Neural progenitor cell (in vitro differentiated cells): Measurements from ENCODE around the gene CKB. TPM values are rescaled to one million over a fixed set of nuclear protein-coding genes. Genes with fewer than 3 reads are reported as not detected.

Experiments
- DNase-seq: peaks from one replicate; pipeline ENCODE4 v3.0.0-alpha.2; 2016; ENCODE audit warnings: low spot score
- H2AFZ ChIP-seq: fragments of 200-600 bp; sonication (generic); replicated peaks from 2 replicates; pipeline ENCODE4 v1.6.1; 2016; ENCODE audit warnings: antibody characterized with exemption
- H3F3A ChIP-seq: fragments of 200-600 bp; sonication (generic); 2 replicates; pipeline ENCODE4 v1.6.1; 2016; ENCODE audit warnings: antibody characterized with exemption, low read depth
- H3K27ac ChIP-seq: fragments of 200-600 bp; sonication (generic); 2 replicates; pipeline ENCODE4 v1.5.1; 2016; ENCODE audit warnings: mild to moderate bottlenecking
- H3K27me3 ChIP-seq: fragments of 200-600 bp; sonication (generic); 2 replicates; pipeline ENCODE4 v1.6.1; 2016; ENCODE audit warnings: mild to moderate bottlenecking, moderate library complexity
- H3K36me3 ChIP-seq: fragments of 200-600 bp; sonication (generic); 2 replicates; pipeline ENCODE4 v1.5.1; 2016
- H3K4me1 ChIP-seq: fragments of 200-600 bp; sonication (generic); 2 replicates; pipeline ENCODE4 v1.6.1; 2016; ENCODE audit warnings: mixed run types
- H3K4me2 ChIP-seq: fragments of 200-600 bp; sonication (generic); 2 replicates; pipeline ENCODE4 v1.6.1; 2016
- H3K4me3 ChIP-seq: fragments of 200-600 bp; sonication (generic); 2 replicates; pipeline ENCODE4 v1.5.1; 2016
- H3K79me2 ChIP-seq: fragments of 200-600 bp; sonication (generic); 2 replicates; pipeline ENCODE4 v1.6.1; 2016; ENCODE audit warnings: low read depth
- H3K9ac ChIP-seq: fragments of 200-600 bp; sonication (generic); 2 replicates; pipeline ENCODE4 v1.6.1; 2016
- H3K9me3 ChIP-seq: fragments of 200-600 bp; sonication (generic); 2 replicates; pipeline ENCODE4 v1.5.1; 2016; ENCODE audit warnings: low read depth
- H4K20me1 ChIP-seq: fragments of 200-600 bp; sonication (generic); 2 replicates; pipeline ENCODE4 v1.6.1; 2016; ENCODE audit warnings: low read depth
- H3K27ac Mint-ChIP-seq: 3 replicates; pipeline ENCODE4 v1.8.0; 2021; ENCODE audit warnings: mixed read lengths
- H3K27me3 Mint-ChIP-seq: 2 replicates; pipeline ENCODE4 v1.8.0; 2022; ENCODE audit warnings: low read depth, mild to moderate bottlenecking, inconsistent platforms, moderate library complexity, mixed read lengths; ENCODE audit not compliant: insufficient read depth
- H3K36me3 Mint-ChIP-seq: 3 replicates; pipeline ENCODE4 v1.8.0; 2021; ENCODE audit warnings: mixed read lengths
- H3K4me1 Mint-ChIP-seq: 3 replicates; pipeline ENCODE4 v1.8.0; 2021; ENCODE audit warnings: mixed read lengths
- H3K4me3 Mint-ChIP-seq: 3 replicates; pipeline ENCODE4 v1.8.0; 2021; ENCODE audit warnings: mild to moderate bottlenecking, moderate library complexity, mixed read lengths
- H3K9me3 Mint-ChIP-seq: 3 replicates; pipeline ENCODE4 v1.8.0; 2020; ENCODE audit warnings: mixed read lengths
- EZH2 ChIP-seq: fragments of 200-600 bp; sonication (generic); IDR thresholded peaks from 2 replicates; pipeline ENCODE4 v1.6.1; 2017; ENCODE audit warnings: antibody characterized with exemption, mild to moderate bottlenecking, moderate library complexity
- EZH2phosphoT487 ChIP-seq: fragments of 200-600 bp; sonication (generic); IDR thresholded peaks from 2 replicates; pipeline ENCODE4 v1.6.1; 2017; ENCODE audit warnings: antibody characterized with exemption
- total RNA-seq: library from RNA; depleted of rRNA; stranded (reverse); fragments of >200 nt; gene quantifications from 2 replicates; pipeline ENCODE4 v1.2.3, GENCODE V29; 2015; ENCODE audit warnings: low replicate concordance
- TF ChIP-seq, protein P1 (sequence below): fragments of 200-600 bp; sonication (generic); IDR thresholded peaks from 2 replicates; pipeline ENCODE4 v1.5.1; 2017; ENCODE audit warnings: antibody characterized with exemption, mild to moderate bottlenecking

The CKB gene
- total RNA-seq, 1 donor from 2014 or later, result 54.2 TPM

DNA sequence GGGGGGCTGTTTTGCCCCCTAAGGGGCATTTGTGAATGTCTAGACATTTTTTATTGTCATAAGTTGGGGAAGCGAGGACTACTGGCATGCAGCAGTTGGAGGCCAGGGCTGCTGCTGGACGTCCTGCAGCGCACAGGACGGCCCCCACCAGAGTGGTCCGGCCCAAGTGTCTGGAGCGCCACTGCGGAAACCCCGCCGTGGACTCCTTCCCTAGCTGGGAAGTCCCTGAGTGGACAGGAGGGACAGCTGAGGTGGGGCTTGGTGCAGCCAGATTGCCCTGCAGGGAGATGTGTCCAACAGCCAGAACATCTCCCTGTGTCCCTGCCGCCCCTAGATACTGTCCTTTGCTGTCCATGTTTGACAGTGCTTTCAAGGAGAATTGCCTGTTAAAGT lies 5.5 kb downstream of the CKB start:
- Histone ChIP-seq H3K9ac (no peak overlapping the region), H4K20me1 (peaks cover 41% of the 10 kb centered on the region), H3K4me3 (no peak overlapping the region), H3K27ac (no peak overlapping the region), H3K4me1 (peaks cover 35% of the 10 kb centered on the region), H3K27me3 (peaks cover 10% of the 10 kb centered on the region), H2AFZ (no peak overlapping the region), H3K9me3 (no peaks in the 10 kb centered on the region), H3K4me2 (no peak overlapping the region), H3K36me3 (no peaks in the 10 kb centered on the region), H3F3A (peaks cover 46% of the 10 kb centered on the region), H3K79me2 (peaks cover 8% of the 10 kb centered on the region)
- peaks cover 4% of the 10 kb centered on the region for H3K27me3 Mint-ChIP-seq
- H3K4me1 Mint-ChIP-seq, result peaks cover 33% of the 10 kb centered on the region
- no peak for DNase-seq
- TF ChIP-seq EZH2 (no peak), EZH2phosphoT487 (no peak)
- H3K27ac Mint-ChIP-seq, result peak overlapping the region; percentile 86
- H3K36me3 Mint-ChIP-seq, result peaks cover 10% of the 10 kb centered on the region
- no peak overlapping the region for H3K4me3 Mint-ChIP-seq
- no peaks in the 10 kb centered on the region for H3K9me3 Mint-ChIP-seq

DNA sequence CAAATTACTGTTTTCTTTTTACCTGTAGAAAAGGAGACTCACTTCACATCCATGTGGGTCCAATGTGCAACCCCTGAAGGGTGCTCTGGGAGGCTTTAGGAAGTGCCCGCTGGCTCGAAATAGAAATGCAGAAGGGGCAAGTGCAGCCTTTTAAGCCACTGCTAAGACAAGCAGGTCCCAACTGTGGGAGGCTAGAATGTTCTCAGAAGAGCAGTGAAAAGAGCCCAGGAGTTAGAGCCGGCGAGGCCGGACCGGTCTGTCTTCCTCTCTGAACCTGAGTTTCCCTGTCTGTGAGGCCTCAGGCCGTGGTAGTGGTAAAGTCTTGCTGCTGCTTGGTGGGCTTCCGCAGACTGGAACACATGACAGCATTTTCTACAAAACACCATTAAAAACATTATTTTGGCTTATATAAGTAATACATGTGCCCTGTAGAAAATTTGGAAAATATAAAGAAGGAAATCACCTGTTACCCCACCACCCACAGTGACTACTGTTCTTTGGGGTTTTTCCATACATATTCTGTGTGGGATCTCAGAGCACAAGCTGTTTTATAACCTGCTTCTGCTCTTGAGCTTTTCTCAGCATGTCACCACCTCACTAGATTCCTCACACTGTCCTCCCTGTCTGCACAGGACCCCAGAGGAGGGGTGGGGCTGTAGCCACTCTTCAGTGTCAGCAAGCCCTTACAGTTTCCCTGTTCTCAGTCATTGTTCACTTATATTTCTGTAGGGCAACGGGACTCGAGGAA lies 6.0 kb downstream of the CKB start:
- Histone ChIP-seq H3K4me2 (no peak overlapping the region), H3K9ac (no peak overlapping the region)
- DNase-seq, result no peak

DNA sequence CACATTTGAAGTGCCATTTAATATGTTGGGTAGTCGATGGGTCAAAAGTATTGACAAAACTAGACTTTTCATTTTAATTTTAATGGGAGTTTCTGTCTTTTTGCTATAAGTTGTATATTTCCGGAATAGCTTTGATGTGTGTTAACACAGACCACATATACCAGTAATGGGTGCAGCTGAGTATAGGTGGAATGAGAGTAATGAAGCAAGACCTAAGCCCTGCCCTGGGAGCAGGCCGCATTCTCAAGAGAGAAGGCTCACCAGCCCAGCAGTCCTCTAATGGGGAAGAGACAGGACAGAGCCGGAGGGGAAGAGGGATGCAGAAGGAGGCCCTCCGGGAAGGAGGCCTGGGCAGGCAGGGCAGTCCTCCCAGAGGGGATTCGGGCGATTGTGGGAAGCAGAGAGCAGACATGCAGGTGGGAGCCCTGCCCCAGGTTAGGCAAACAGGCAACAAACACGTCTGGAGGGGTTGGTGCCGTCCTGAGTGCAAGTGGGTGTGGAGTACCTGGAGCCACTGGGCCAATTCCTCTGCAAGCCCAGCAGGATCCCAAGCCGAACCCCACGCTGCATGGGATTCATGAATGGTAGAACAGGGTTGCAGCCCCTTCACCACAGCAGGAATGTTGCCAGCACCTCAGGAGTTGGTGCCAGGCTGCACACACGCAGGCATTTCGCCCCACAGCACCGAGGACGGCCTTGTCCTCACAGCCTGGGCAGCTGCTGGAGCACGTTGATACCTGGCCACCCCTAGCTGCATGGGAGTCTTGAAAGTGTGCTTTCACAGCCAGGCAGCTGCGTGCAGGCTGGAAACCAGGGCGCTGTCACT lies 7.8 kb downstream of the CKB start:
- Histone ChIP-seq H3K27ac (no peak overlapping the region), H3K4me1 (peaks cover 27% of the 10 kb centered on the region), H4K20me1 (peaks cover 17% of the 10 kb centered on the region), H3K4me3 (no peak overlapping the region), H3K4me2 (no peak overlapping the region), H3K9ac (no peak overlapping the region), H2AFZ (no peak overlapping the region), H3K27me3 (no peaks in the 10 kb centered on the region), H3K79me2 (no peaks in the 10 kb centered on the region), H3F3A (peaks cover 22% of the 10 kb centered on the region), H3K9me3 (no peaks in the 10 kb centered on the region), H3K36me3 (no peaks in the 10 kb centered on the region)
- H3K4me3 Mint-ChIP-seq, result no peak overlapping the region
- H3K36me3 Mint-ChIP-seq, result peaks cover 18% of the 10 kb centered on the region
- DNase-seq, result no peak
- no peaks in the 10 kb centered on the region for H3K9me3 Mint-ChIP-seq
- peak overlapping the region; percentile 91 for H3K27ac Mint-ChIP-seq
- peaks cover 3% of the 10 kb centered on the region for H3K27me3 Mint-ChIP-seq
- peaks cover 33% of the 10 kb centered on the region for H3K4me1 Mint-ChIP-seq
- TF ChIP-seq EZH2phosphoT487, result no peak
- TF ChIP-seq EZH2, result no peak
- TF ChIP-seq, protein P1, sequence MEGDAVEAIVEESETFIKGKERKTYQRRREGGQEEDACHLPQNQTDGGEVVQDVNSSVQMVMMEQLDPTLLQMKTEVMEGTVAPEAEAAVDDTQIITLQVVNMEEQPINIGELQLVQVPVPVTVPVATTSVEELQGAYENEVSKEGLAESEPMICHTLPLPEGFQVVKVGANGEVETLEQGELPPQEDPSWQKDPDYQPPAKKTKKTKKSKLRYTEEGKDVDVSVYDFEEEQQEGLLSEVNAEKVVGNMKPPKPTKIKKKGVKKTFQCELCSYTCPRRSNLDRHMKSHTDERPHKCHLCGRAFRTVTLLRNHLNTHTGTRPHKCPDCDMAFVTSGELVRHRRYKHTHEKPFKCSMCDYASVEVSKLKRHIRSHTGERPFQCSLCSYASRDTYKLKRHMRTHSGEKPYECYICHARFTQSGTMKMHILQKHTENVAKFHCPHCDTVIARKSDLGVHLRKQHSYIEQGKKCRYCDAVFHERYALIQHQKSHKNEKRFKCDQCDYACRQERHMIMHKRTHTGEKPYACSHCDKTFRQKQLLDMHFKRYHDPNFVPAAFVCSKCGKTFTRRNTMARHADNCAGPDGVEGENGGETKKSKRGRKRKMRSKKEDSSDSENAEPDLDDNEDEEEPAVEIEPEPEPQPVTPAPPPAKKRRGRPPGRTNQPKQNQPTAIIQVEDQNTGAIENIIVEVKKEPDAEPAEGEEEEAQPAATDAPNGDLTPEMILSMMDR, result no peak

More for the DNA sequence above, 6.0 kb downstream of the CKB start:
- peaks cover 40% of the 10 kb centered on the region for H3F3A ChIP-seq
- H3K36me3 ChIP-seq, result no peaks in the 10 kb centered on the region
- peaks cover 10% of the 10 kb centered on the region for H3K36me3 Mint-ChIP-seq
- no peak overlapping the region for H3K27ac Mint-ChIP-seq
- peaks cover 2% of the 10 kb centered on the region for H3K79me2 ChIP-seq
- peaks cover 4% of the 10 kb centered on the region for H3K27me3 Mint-ChIP-seq
- no peaks in the 10 kb centered on the region for H3K9me3 Mint-ChIP-seq
- peaks cover 4% of the 10 kb centered on the region for H3K27me3 ChIP-seq
- H3K4me1 ChIP-seq, result peaks cover 35% of the 10 kb centered on the region
- peaks cover 33% of the 10 kb centered on the region for H3K4me1 Mint-ChIP-seq
- no peak overlapping the region for H3K4me3 Mint-ChIP-seq
- H2AFZ ChIP-seq, result no peak overlapping the region
- TF ChIP-seq, protein P1, result no peak
- TF ChIP-seq EZH2phosphoT487, result no peak
- no peak for TF ChIP-seq EZH2
- H3K4me3 ChIP-seq, result no peak overlapping the region
- peak overlapping the region; percentile 53 for H3K27ac ChIP-seq
- H3K9me3 ChIP-seq, result no peaks in the 10 kb centered on the region
- peaks cover 35% of the 10 kb centered on the region for H4K20me1 ChIP-seq
